ENCODE data around the gene RHOXF2B. TPM values are rescaled to one million over a fixed set of nuclear protein-coding genes. Genes with fewer than 3 reads are reported as not detected.
"Not testable (repeated sequence)": the region's sequence is repeated elsewhere in the genome, so short reads cannot be mapped to it uniquely, and the experiment has no call there.

The RHOXF2B gene
- total and polyA plus RNA-seq, 4 donors, result 0.13 TPM; not detected in 3

- H3K36me3 ChIP-seq (ENCODE audit: control insufficient read depth in 4 of 4, insufficient read depth in 3 of 4, low read depth in 1 of 4, low read length in 3 of 4); DNase-seq (ENCODE audit: low spot score); H3K4me3 ChIP-seq (ENCODE audit: low read depth in 1 of 3, low read length in 3 of 3); H3K4me1 ChIP-seq (ENCODE audit: control insufficient read depth in 4 of 4, insufficient read depth in 4 of 4, low read length in 3 of 4); H3K27ac ChIP-seq (ENCODE audit: low read depth in 1 of 2, low read length in 2 of 2); H3K27me3 ChIP-seq (ENCODE audit: control insufficient read depth in 4 of 4, insufficient read depth in 4 of 4, low read length in 3 of 4); H3K9ac ChIP-seq (ENCODE audit: low read depth in 1 of 2, low read length in 2 of 2); H3K9me3 ChIP-seq (ENCODE audit: control insufficient read depth in 4 of 4, low read length in 3 of 4): not testable (repeated sequence)
- no CpG with 5 or more reads among the region's 8 CpGs for WGBS
Measured at GRCh38 chrX:120039087-120039733, 38.3 kb downstream of the RHOXF2B start.

- DNase-seq (ENCODE audit: low spot score), result no peak
- H3K4me1 ChIP-seq (ENCODE audit: control insufficient read depth in 4 of 4, insufficient read depth in 4 of 4, low read length in 3 of 4), result no peaks in the 10 kb centered on the region
- no peaks in the 10 kb centered on the region for H3K27me3 ChIP-seq (ENCODE audit: control insufficient read depth in 4 of 4, insufficient read depth in 4 of 4, low read length in 3 of 4)
- no peaks in the 10 kb centered on the region for H3K9me3 ChIP-seq (ENCODE audit: control insufficient read depth in 4 of 4, low read length in 3 of 4)
- no peak overlapping the region for H3K9ac ChIP-seq (ENCODE audit: low read depth in 1 of 2, low read length in 2 of 2)
- no peak overlapping the region for H3K27ac ChIP-seq (ENCODE audit: low read depth in 1 of 2, low read length in 2 of 2)
- no peak for TF ChIP-seq FOXA1 (IDR thresholded peaks at IDR 0.05)
- no peaks in the 10 kb centered on the region for H3K36me3 ChIP-seq (ENCODE audit: control insufficient read depth in 4 of 4, insufficient read depth in 3 of 4, low read depth in 1 of 4, low read length in 3 of 4)
- WGBS, result 84% methylated on average over 1 of the region's 1 CpG
- H3K4me3 ChIP-seq (ENCODE audit: low read depth in 1 of 3, low read length in 3 of 3), result no peak overlapping the region
Measured at GRCh38 chrX:120036704-120037103, 40.8 kb downstream of the RHOXF2B start.

GRCh38 chrX:120035522-120036309 is 41.8 kb downstream of the RHOXF2B start:
- not testable (repeated sequence) for DNase-seq (ENCODE audit: low spot score); H3K4me1 ChIP-seq (ENCODE audit: control insufficient read depth in 4 of 4, insufficient read depth in 4 of 4, low read length in 3 of 4); H3K9me3 ChIP-seq (ENCODE audit: control insufficient read depth in 4 of 4, low read length in 3 of 4); H3K4me3 ChIP-seq (ENCODE audit: low read depth in 1 of 3, low read length in 3 of 3); H3K27ac ChIP-seq (ENCODE audit: low read depth in 1 of 2, low read length in 2 of 2); H3K36me3 ChIP-seq (ENCODE audit: control insufficient read depth in 4 of 4, insufficient read depth in 3 of 4, low read depth in 1 of 4, low read length in 3 of 4); H3K9ac ChIP-seq (ENCODE audit: low read depth in 1 of 2, low read length in 2 of 2); H3K27me3 ChIP-seq (ENCODE audit: control insufficient read depth in 4 of 4, insufficient read depth in 4 of 4, low read length in 3 of 4)
- 77% methylated on average over 9 of the region's 9 CpGs for whole genome bisulfite sequencing

GRCh38 chrX:120029354-120029753 is 48.1 kb downstream of the RHOXF2B start:
- H3K4me1 ChIP-seq (ENCODE audit: control insufficient read depth in 4 of 4, insufficient read depth in 4 of 4, low read length in 3 of 4), result no peaks in the 10 kb centered on the region
- no peak overlapping the region for H3K27ac ChIP-seq (ENCODE audit: low read depth in 1 of 2, low read length in 2 of 2)
- DNase-seq (ENCODE audit: low spot score), result no peak
- H3K27me3 ChIP-seq (ENCODE audit: control insufficient read depth in 4 of 4, insufficient read depth in 4 of 4, low read length in 3 of 4), result no peaks in the 10 kb centered on the region
- H3K9me3 ChIP-seq (ENCODE audit: control insufficient read depth in 4 of 4, low read length in 3 of 4), result peaks cover 0 to 2% (median 0%) of the 10 kb centered on the region in 4 donors
- no peak for TF ChIP-seq REST (IDR thresholded peaks at IDR 0.05)
- no peak for TF ChIP-seq JUND (IDR thresholded peaks at IDR 0.05)
- no peak for TF ChIP-seq ATF3 (IDR thresholded peaks at IDR 0.05)
- no peak for TF ChIP-seq NR2F2 (IDR thresholded peaks at IDR 0.05)
- no peak for TF ChIP-seq SP1 (IDR thresholded peaks at IDR 0.05)
- TF ChIP-seq ZBTB33 (IDR thresholded peaks at IDR 0.05), result no peak
- TF ChIP-seq TAF1 (conservative IDR thresholded peaks at IDR 0.05), result no peak
- no peak for TF ChIP-seq YY1 (IDR thresholded peaks at IDR 0.05)
- TF ChIP-seq CTCF (IDR thresholded peaks at IDR 0.05; ENCODE audit: low read depth, low read length, missing input control), result no peak
- no peak for TF ChIP-seq RXRA (IDR thresholded peaks at IDR 0.05)
- TF ChIP-seq FOXA2 (IDR thresholded peaks at IDR 0.05), result no peak
- H3K9ac ChIP-seq (ENCODE audit: low read depth in 1 of 2, low read length in 2 of 2), result no peak overlapping the region
- no peaks in the 10 kb centered on the region for H3K36me3 ChIP-seq (ENCODE audit: control insufficient read depth in 4 of 4, insufficient read depth in 3 of 4, low read depth in 1 of 4, low read length in 3 of 4)
- WGBS, result 15% methylated on average over 3 of the region's 3 CpGs
- no peak overlapping the region for H3K4me3 ChIP-seq (ENCODE audit: low read depth in 1 of 3, low read length in 3 of 3)

Data from liver (tissue), 9 donors.